Ecto neural progenitor cell (in vitro differentiated cells): Measurements from ENCODE around the gene MED7.

Experiments
- DNase-seq: peaks from one replicate; pipeline ENCODE4 v3.0.0-alpha.2; 2018; ENCODE audit warnings: low spot score

MED7 gene

DNA sequence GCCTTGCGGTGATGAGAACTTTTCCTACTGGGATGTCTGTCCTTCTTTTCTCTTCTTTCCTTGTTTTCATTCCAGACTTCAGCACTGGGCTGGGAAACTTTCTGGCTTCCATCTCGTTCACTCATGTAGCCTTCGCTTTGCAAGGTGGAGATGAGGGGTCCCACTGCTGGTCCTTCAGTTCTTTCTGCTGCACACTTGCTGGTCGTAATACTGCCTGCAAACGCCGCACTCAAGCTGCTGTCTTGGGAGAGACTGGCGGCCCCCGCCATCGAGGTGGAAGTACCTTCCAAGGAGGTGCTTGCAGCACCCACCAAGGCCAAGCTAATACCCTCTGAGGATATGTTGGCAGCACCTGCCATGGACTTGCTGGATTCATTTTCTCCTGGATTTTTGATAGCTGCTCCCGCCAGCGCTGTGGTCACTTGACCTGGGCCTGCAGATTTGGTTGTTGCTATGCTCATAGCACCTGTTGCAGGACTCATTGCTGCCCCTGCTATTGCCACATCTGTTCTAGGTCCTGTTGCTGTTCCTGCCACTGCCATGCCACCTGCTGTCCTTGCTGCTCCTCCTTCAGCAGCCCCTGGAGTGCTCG is 20.4 kb upstream of the MED7 start:
- DNase-seq, result no peak

DNA sequence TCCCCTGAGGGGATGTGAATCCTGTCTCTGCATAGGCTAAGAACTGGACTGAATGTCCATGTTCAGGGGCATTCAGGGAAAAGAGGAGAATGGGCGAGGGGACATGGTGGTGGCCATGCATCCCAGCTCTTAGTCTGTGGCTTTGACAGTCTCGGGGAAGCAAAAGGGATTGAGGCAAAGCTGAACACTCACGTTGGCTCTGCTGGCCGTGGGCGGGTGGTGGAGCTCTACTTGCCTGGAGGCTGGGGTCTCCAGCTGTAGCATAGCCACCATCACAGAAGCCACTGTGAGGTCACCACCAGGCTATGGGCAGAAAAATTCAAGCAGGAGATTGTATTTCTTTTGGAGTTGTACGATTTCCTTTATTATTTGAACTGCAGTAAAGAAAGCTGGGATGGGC is 19.3 kb upstream of the MED7 start:
- DNase-seq, result no peak

DNA sequence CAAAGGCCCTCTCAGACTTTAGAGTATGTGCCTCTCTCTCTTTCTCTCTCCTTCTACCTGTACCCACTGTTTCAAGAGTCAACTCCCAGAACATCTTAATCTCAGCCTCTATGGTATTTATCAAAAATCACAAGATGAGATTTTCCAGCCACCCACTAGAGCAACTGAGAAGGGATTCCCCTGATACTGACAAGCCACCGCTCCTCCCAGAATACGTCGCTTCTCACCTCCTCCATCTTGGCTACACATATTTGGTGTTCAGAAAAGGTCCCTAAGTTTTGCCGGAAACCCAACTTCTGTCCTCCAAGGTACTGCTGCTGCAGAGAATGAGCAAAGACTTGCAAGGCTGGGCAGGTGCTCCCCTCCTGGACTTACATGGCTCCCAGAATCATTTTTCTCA is 17.3 kb upstream of the MED7 start:
- no peak for DNase-seq

DNA sequence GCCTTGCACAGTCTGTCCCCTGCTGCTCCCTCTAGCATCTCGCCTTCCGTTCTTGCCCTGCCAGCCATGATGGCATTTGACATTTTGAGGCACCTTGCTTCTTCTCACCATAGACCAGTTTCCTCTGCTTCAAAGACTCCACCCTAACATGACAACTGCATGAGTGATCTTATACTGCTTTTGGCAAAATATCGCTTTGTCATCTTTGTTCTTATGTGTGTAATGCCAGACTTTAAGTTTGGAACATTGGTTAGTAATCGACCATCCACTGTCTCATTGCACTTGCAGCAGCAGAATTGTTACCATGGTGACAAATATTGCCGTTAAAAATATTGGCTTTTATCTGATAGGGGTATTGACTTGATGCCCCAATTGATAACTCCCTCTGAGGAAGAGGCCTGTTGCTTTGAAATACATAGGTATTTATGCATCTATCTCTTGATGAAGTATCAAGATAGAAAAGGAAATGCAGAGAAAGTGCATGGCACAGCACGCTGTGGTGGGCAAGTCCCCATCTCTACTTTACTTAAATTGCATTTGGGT is 16.6 kb upstream of the MED7 start:
- DNase-seq, result no peak

DNA sequence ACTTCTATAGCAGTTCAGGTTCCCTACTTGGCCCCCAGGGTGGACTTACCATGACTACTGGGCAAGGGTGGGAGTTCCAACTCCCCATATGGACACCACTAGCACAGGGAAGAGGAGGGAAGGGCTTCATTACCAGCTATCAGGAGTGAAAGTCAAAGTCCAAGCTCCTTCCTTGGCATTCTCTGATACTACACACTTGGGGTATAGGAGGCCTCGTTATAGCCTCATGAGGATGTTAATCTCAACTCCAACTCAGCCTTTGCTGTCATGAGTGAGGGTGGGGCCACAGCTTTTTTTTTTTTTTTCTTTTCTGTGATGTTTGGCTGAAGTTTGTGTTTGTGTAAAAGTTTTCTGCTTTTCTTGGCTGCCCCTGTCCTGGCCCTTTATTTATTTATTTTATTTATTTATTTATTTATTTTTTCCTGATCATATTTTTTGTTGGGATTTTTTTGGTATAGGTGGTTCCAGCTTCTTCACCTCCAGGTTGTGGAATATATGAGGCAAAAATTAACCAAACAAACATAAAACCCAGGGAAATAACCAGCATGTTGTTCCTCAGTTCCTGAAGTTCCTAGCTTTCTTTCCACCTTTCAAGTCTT is 14.7 kb upstream of the MED7 start:
- no peak for DNase-seq

DNA sequence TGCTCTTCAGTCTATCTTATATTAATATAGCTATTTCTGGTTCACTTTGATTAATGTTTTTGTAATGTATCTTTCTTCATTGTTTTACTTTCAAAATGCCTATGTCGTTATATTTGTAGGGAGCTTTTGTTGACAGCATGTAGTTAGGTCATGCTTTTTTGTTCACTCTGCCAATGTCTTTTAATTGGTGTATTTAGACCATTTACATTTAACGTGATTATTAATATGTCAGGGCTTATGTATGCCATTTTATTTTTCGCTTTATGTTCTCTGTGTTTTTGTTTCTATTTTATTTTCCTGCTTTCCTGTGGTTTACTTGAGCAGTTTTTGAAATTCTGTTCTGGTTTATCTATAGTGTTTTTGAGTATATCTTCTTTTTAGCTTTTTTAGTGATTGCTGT is 12.6 kb upstream of the MED7 start:
- no peak for DNase-seq

DNA sequence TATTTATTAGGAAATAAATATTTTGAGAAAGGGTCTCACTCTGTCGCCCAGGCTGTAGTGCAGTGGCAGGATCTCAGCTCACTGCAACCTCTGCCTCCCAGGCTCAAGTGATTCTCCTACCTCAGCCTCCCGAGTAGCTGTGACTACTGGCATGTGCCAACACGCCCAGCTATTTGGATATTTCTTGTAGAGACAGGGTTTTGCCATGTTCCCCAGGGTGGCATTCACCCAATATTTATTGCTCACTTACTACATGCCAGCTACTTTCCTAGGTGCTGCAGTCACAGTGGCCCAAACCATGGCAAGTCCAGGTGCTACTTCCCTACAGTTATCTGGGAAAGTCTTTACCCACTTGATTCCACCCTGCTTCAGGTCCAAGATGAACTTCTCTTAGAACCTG is 8.3 kb upstream of the MED7 start:
- no peak for DNase-seq

DNA sequence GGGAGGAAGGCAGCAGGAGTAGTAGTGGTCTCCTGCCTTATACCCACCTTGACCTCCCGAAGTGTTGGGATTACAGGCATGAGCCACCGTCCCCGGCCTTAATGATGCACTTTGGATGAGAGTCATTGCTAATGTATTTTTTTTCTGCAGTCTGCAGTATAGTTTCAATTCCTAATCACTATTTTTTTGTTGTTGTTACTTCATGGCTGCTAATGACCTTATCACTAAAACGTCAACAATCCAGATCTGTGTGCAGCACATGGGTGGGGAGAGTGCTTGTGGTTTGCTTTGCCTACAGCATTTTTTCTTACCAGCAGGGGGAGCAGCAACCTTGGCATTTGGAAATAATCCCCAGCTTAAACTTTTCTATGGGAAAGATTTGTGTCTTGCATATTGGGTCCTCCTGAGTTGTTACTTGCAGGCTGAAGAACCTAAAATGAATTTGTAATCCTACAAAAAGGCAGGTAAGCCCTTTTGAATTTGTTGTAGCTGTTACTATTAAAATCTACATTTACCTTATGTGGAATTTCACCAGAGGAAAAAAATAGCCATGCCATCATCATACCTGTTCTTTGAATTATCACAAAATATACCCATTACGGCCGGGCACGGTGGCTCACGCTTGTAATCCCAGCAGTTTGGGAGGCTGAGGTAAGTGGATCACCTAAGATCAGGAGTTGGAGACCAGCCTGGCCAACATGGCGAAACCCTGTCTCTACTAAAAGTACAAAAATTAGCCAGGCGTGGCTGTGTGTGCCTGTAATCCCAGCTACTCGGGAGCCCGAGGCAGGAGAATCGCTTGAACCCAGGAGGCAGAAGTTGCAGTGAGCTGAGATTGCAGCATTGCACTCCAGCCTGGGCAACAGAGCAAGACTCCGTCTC is 6.3 kb upstream of the MED7 start:
- DNase-seq, result peak; percentile 60

DNA sequence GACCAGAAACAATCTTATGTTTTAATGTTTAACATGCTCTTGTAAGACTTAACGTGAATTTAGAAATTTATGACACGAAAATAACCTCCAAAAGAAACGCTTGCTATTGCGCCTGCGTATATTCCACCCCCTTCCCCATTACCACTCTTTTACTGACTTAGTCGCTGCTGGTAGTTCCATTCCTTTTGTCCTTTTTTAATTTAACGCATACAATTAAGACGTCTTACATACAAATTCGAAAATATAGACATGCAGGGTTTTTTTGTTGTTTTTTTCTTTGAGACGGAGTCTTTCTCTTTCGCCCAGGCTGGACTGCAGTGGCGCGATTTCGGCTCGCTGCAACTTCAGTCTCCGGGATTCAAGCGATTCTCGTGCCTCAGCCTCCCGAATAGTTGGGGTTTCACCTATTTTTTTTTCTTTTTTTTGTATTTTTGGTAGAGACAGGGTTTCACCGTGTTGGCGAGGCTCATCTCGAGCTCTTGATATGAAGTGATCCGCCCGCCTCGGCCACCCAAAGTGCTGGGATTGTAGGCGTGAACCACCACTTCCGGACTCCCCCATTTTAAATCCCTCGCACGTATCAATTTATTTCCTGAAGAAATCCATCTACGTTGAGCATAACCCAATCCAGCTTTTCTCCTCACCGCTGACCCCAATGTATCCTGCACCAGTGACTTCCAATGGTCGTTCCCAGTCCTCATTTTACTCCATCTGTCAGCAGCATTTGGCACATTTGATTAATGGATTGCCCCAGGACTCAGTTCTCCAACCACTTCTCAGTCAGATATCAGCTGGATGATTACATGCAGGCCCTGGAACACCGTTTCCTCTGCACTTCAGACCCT is 684 bp upstream of the MED7 start:
- no peak for DNase-seq

DNA sequence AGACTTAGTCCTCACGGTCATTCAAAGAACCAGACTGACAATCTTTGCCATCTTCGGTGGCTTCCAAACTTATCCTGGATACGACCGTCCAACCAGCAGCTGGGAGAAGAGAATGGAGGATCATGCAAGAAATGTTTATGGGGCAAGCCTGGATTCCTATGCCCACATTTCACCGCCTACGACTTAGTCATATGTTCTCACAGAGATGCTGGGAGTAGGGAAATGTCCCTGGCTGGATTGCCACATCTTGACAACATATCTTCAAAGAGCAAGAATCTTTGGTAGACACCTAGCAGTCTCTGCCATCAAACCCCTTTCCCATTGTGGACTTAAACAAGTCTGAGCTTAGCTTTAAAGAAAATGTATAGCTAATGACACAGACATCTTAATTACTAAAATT is 5.0 kb downstream of the MED7 start:
- no peak for DNase-seq

DNA sequence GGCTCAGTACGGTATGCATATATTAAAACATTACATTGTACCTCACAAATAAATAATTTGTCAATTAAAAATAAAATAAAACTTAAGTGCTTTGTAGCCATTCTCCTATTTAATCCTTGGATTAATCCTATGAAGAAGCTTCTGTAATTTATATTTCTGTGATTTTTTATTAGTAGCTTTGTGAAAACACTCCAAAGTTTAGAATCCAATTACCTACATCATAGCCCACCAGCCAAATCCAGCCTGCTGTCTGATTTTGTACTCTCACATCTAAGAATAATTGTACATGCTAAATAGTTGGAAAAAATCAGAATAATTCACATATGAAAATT is 10.4 kb downstream of the MED7 start:
- no peak for DNase-seq

DNA sequence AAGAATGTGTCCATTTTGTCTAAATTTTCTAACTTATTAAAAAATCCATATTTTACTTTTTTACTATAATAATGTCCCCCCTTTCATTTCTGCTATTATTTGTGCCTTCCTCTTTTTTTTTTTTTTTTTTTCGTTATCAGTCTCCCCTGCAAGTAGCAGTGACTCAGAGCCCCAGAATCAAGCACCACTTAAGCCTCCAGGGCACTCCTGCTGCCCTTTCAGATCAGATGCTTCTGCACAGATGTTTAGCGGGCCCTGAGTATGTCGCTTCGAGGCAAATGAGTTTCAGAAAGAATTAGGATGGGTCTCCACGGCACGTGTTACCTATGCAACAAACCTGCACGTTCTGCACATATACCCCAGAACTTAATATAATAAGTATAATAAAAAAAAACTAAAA is 11.7 kb downstream of the MED7 start:
- DNase-seq, result no peak

DNA sequence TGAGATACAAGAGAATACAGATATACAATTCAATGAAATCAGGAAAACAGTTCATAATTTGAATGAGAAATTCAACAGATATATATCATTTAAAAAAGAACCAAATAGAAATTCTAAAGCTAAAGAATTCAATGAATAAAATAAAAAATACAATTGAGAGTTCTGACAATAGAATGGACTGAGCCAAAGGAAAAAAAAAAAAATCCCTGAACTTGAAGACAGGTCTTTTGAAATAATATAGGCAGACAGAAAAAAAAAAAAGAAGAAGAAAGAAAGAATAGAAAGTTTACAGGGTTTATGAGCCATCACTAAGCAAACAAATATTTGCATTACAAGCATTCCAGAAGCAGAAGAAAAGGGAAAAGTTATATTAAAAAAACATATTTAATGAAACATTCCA is 21.0 kb downstream of the MED7 start:
- no peak for DNase-seq

DNA sequence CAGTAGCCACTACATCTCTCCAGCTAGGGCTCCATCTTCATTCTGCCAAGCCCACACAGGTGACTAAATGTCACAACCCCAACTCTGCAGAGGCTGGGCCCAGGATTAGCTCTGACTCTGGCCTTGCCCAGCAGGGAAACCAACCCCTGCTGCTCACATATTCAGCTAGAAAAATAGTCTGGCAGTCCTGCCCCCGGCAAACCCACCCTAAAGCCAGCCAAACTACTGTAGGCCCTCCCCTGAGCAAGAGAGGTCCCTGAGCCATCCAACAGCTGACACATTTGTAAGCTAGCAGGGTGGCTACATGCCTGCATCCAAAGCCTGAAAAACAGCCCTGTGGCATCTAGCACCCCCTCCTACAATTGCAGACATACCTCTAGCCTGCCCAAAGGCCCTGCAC is 22.6 kb downstream of the MED7 start:
- no peak for DNase-seq

DNA sequence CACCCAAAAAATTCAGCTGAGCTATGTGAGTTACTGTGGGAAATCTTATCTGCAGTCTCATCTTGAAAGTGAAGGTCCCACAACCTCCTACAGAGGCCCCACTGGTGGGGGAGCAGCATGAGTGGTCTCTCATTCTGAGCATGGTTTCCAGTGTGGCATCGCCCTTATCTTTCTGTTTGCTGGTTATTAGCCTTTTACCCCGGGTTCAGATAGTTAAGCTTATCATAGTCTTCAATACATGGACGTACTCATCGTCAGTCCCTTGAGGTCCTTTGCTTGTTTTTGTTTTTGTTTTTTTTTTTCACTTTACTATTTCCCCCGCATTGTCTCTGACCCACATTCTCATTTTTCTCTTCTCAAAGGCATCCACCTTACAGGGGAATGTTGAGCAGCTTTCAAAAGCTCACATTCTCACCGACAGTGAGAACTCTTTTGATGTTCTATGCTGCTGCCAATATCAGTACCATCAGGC is 26.1 kb downstream of the MED7 start:
- no peak for DNase-seq

DNA sequence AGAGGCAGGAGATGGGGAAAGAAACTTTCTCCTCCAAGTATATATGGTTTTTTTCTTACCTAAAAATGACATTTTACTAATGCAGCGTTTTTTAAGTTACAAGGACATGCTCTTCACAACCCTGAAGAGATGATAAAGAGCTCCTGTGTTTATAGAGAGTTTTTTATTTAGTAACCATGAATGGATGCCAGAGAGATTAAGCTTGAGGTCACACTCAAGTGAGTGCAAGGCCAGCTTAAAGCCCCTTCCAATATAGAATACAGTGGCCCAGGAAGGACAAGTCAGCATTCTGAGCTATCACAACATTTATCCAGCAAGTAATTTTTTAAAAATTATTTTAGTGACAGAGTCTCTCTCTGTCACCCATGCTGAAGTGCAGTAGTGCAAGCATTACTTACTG is 27.2 kb downstream of the MED7 start:
- DNase-seq, result no peak

DNA sequence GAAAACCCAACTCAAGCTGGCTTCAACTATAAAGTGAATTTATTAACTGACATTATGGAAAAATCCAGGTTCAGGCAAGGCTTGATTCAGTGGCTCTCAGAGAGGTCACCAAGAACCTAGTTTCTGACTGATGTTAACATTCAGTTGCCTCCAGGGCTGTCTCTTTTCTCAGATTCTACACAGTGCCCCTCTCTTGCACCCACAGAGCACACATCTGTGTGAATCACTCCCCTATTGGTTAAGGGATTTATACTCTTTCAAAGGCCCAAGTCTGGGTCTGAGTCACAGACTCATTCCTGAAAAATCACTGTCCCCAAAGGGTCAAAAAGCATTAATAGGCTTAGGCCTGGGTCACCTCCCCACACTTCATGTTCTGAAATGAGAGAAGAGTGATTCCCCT is 27.7 kb downstream of the MED7 start:
- no peak for DNase-seq

DNA sequence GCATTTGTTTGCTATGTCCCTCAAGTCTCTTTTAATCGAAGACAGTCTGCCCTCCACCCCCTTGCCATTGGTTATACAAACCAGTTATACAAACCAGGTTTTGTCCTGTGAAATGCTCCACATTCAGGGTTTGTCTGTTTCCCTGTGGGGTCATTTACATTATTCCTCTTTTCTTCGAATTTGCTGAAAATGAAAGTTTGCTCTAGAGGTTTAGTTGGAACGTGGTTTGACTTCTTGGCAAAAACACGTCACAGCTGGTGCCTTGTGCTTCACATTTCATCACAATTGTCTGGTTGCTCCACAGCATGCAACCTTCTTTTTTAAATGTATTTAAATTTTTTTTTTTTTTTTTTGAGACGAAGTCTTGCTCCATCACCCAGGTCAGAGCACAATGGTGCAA is 29.7 kb downstream of the MED7 start:
- no peak for DNase-seq

DNA sequence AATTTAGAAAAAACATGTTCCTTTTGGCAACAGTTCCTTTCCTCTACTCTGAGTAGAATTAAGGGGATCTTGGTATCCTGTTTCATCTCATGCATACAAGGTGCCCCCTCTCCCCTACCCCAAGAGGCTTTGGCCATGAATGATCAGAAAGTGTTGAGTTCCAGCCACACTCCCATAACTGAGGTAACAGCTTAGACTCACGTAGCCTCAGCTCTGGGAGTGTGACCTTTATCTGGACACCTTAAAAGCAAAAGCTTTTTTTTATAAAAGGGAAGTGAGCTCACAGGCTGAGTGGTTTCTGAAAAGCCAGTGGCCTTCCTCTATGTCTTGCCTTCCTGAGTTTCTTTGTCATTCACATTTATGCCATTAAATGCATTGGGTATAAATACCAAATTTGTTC is 32.9 kb downstream of the MED7 start:
- DNase-seq, result no peak

DNA sequence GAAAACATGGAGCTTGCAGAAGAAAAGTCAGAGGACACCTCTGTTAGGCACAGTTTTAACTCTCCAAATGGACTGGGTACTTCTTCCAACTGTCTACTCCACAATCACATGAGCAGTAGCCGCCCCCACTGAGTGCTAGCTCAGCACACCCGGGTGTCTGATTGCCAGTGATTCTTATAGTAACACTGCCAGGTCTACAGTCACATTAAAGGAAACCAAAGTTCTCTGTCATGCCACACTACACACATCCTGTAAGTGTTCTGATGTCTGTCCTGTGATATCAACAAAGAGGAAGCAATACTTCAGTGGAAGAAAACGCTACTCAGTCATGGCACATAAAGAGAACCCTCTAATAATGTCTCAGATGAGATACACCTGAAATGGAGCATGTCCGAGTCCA is 33.7 kb downstream of the MED7 start, which contains the start of gene HAVCR2:
TSS of gene HAVCR2 (minus strand) at position 69 of the 400 bp plus-strand sequence. CDS start at position 8, 61 bp downstream.
- DNase-seq, result no peak

DNA sequence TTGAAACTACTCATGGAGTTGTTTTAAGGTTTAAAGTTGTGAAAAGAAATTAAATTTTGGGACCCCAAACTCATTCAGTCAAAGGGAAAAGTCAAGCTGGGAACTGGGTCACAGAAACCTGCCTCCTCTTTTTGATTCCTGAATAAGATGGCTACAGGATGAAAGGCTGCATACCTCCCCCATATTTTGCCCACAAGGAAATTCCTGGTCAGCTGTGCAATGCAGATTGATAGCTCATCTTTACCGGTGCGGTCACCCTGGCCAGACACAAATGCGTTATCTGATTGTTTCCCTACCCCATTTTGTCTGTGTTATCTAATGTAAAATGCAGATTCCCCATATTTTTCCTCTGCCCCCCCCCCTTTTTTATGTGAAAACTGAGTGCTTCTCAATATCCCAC is 35.2 kb downstream of the MED7 start:
- DNase-seq, result no peak
